AG04449 (cell line): ENCODE data around the gene OR1M1.

Source experiments
- CTCF ChIA-PET: fragments of 350-600 bp; formaldehyde crosslinking; extraction: SDS; loops from one replicate; lab custom pipeline; 2021; ENCODE audit warnings: antibody characterized with exemption; lab: Yijun Ruan, JAX
- POLR2A ChIA-PET: fragments of 400-600, 350-600 bp; formaldehyde crosslinking; extraction: SDS; loops from one replicate; lab custom pipeline; 2020; ENCODE audit warnings: antibody characterized with exemption, inconsistent platforms; lab: Yijun Ruan, JAX
- DNase-seq: peaks from one replicate; pipeline ENCODE4 v3.0.0-alpha.2; 2010; ENCODE audit warnings: low read depth, low spot score
- H3K4me3 ChIP-seq: 2 replicates; pipeline ENCODE4 v1.5.1; 2011; ENCODE audit warnings: low read depth, mild to moderate bottlenecking, control low read depth, low read length
- CTCF ChIP-seq: IDR thresholded peaks from one replicate; pipeline ENCODE4 v1.5.1; 2011; ENCODE audit warnings: mild to moderate bottlenecking, moderate library complexity, low read length, control low read depth, inconsistent platforms; ENCODE audit not compliant: insufficient read depth; ENCODE audit errors: missing control alignments

The OR1M1 gene

GRCh38 chr19:9132422-9132821 lies 45.6 kb downstream of the OR1M1 start:
- DNase-seq = no peak
- no peak for TF ChIP-seq CTCF
- CTCF ChIA-PET = no interaction called here
- POLR2A ChIA-PET = no interaction called here
- no peak overlapping the region for H3K4me3 ChIP-seq

GRCh38 chr19:9139609-9140158 lies 52.8 kb downstream of the OR1M1 start:
- no peak for DNase-seq
- CTCF ChIA-PET = no interaction called here
- peak overlapping the region; percentile 71 for H3K4me3 ChIP-seq
- POLR2A ChIA-PET = no interaction called here
- TF ChIP-seq CTCF = no peak

DNA sequence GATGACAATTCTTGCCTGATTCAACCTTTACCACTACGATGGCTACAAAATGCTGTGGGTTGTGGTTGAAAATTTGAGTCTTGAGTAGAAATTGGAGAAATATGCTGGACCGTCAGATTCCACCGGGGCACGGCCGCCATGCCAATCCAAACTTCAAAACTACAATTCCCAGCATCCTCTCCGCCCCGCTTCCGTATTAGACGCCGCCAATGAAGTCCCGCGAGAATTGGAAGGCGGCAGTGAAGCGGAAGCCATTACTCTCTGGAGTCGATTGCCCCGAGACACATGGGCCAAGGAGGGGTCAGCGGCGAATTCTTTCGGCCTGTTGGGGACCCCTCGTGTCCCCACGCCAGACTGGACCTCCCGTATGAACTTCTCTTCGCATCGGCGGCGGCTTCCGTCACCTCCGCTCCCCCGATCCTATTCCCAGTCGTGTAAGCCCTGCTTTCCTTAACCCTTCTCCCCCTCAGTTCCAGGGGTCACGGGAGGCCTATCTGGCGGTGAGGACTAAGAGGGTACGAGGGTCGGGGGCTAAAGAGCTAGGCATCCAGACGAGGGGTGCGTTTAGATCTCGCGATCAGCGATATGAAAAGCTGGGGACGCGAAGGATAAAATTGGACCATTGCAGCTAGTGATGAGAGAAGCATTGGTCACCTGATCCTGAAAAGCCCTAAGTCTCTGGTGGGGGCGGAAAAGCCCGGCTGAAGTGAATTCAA lies 53.5 kb downstream of the OR1M1 start, which contains the start of gene ZNF317:
TSS of gene ZNF317 (plus strand) at position 239 of the 716 bp plus-strand sequence. CDS start 15,620 bp downstream, outside the sequence.
- TF ChIP-seq CTCF = no peak
- CTCF ChIA-PET = interaction anchor here (0.7 kb wide), 1 partner anchor 11 kb away, joined by 3 read pairs; no protein-coding TSS in a partner anchor
- peak; percentile 41 for DNase-seq
- POLR2A ChIA-PET = no interaction called here
- peak within 1 kb of the TSS; percentile 71 for H3K4me3 ChIP-seq

GRCh38 chr19:9144920-9145319 lies 58.1 kb downstream of the OR1M1 start:
- DNase-seq = no peak
- POLR2A ChIA-PET = no interaction called here
- CTCF ChIA-PET = no interaction called here
- no peak for TF ChIP-seq CTCF
- no peak overlapping the region for H3K4me3 ChIP-seq
